Omental fat pad (tissue), 4 donors: ENCODE data around the gene ST7L. TPM values are rescaled to one million over a fixed set of nuclear protein-coding genes. Genes with fewer than 3 reads are reported as not detected.

Experiments
- ATAC-seq: fragments of 150-250 bp; one replicate; pipeline ENCODE4 v1.9.1; 2016; ENCODE audit warnings: mild to moderate bottlenecking, moderate library complexity; ENCODE audit not compliant: low FRiP score
- DNase-seq: peaks from one replicate; pipeline ENCODE4 v3.0.0-alpha.2; 2019; ENCODE audit warnings: low spot score
- CTCF ChIP-seq, 3 donors: fragments of 450-650 bp; IDR thresholded peaks; one replicate each; pipeline ENCODE4 v1.5.1; 2016 to 2017; ENCODE audit warnings: antibody characterized with exemption in 3 of 3, mild to moderate bottlenecking in 3 of 3, moderate library complexity in 2 of 3
- total RNA-seq, 4 donors: library from RNA; depleted of rRNA; stranded (reverse); fragments of >200 nt; gene quantifications; one replicate each; pipeline ENCODE4 v1.1.0, GENCODE V29; 2016

ST7L gene
- total RNA-seq, 4 donors from 2014 or later: 19.4 to 29.2 (median 28.2) TPM

- DNase-seq: no peak
- peak; percentile 100 for ATAC-seq
- TF ChIP-seq CTCF (IDR thresholded peaks at IDR 0.05): no peak
Observed at GRCh38 chr1:112575154-112575804, 43.7 kb downstream of the ST7L start.

GRCh38 chr1:112565800-112566199, 53.1 kb downstream of the ST7L start:
- no peak for TF ChIP-seq CTCF (IDR thresholded peaks at IDR 0.05)
- no peak for ATAC-seq
- DNase-seq: no peak

- DNase-seq (no peak), ATAC-seq (no peak)
- TF ChIP-seq CTCF (IDR thresholded peaks at IDR 0.05): no peak
Observed at GRCh38 chr1:112564081-112564480, 54.9 kb downstream of the ST7L start.

- ATAC-seq: no peak
- TF ChIP-seq CTCF (IDR thresholded peaks at IDR 0.05): no peak
- no peak for DNase-seq
Observed at GRCh38 chr1:112563341-112563740, 55.6 kb downstream of the ST7L start.

GRCh38 chr1:112558634-112559033, 60.3 kb downstream of the ST7L start:
- ATAC-seq: no peak
- DNase-seq: no peak
- TF ChIP-seq CTCF (IDR thresholded peaks at IDR 0.05): no peak

GRCh38 chr1:112557385-112557784, 61.6 kb downstream of the ST7L start:
- ATAC-seq (no peak), DNase-seq (no peak)
- TF ChIP-seq CTCF (IDR thresholded peaks at IDR 0.05): no peak

GRCh38 chr1:112554411-112554810, 64.5 kb downstream of the ST7L start:
- DNase-seq: no peak
- no peak for ATAC-seq
- TF ChIP-seq CTCF (IDR thresholded peaks at IDR 0.05): no peak
